SK-N-MC (cell line): ENCODE results near the gene CFAP65.

Experiments
- EZH2 ChIP-seq: fragments of 200-600 bp; sonication (generic); IDR thresholded peaks from one replicate; pipeline ENCODE4 v1.6.1; 2017; ENCODE audit warnings: antibody characterized with exemption
- POLR2AphosphoS5 ChIP-seq: IDR thresholded peaks from 2 replicates; pipeline ENCODE4 v1.6.1; 2012; ENCODE audit warnings: mild to moderate bottlenecking, low read depth, low read length, borderline replicate concordance

- TF ChIP-seq POLR2AphosphoS5 (no peak), EZH2 (no peak)
Observed at GRCh38 chr2:219081701-219082331, 40.5 kb upstream of the CFAP65 start.
